Fibroblast of lung (primary cell): Measurements from ENCODE around the gene ZMYND19.

Experiments
- CTCF ChIP-seq, 2 donors: IDR thresholded peaks in 1 of 2; conservative IDR thresholded peaks in 1 of 2; 1 replicate in 1 of 2; 2 replicates in 1 of 2; pipeline ENCODE4 v1.5.1; 2011 to 2012; ENCODE audit warnings: low read length in 2 of 2, control low read depth in 1 of 2, inconsistent platforms in 1 of 2, low read depth in 1 of 2, mild to moderate bottlenecking in 1 of 2
- EZH2 ChIP-seq: IDR thresholded peaks from 2 replicates; pipeline ENCODE4 v1.5.1; 2012; ENCODE audit warnings: low read length, control low read depth, mild to moderate bottlenecking; ENCODE audit errors: missing control alignments

DNA sequence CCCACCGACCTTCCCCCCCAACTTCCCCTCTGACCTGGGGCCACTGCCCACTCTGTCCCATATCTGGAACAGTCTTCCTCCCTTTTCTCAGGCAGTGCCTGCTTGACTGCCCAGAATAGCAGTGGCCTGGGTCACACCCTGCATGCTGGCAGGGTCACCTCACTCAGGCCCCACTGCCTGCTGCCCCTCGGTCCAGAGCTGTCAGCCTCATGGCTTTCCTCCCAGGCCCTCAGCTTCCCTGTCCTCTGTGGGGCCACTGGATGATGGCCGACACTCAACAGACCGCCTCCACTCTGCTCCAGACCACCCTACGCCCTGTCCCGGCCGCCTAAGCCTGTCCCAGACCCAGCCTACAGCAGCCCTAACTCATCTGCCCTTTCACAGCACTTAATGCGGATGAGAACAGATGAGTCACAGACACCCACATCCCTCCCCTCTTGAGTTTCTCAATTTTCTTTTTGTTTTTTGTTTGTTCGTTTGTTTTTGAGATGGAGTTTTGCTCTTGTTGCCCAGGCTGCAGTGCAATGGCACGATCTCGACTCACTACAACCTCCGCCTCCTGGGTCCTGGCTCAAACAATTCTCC is 46.0 kb downstream of the ZMYND19 start:
- no peak for TF ChIP-seq CTCF (conservative IDR thresholded peaks at IDR 0.05 in 1 of 2, IDR thresholded peaks at IDR 0.05 in 1 of 2; ENCODE audit: low read depth in 1 of 2, low read length in 2 of 2)
- no peak for TF ChIP-seq EZH2
